ENCODE data around the gene NLRP1.
A peak's percentile ranks its signal among the peaks of the same experiment; 100 is the strongest.

Gene NLRP1

DNA sequence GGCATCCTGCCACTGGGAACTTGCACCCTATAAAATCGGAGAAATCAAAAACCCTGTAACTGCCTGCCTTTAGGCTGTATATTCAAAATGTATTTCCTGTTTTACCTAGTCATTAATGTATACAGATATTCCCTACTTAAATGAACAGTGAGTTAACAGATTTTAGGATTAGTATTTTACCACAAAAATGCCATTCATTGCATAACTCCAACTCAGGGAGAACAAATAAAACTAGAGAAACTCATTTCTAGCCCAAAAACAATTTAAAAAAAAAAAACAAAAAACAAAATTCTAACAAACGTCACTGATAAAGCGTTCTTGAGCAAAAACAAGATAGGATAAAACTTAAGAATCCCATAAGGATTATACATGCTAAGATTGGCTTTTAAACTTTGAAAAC, 111.8 kb downstream of the NLRP1 start:
- DNase-seq (ENCODE audit: low read depth) = no peak
- TF ChIP-seq POLR2A (IDR thresholded peaks at IDR 0.05; ENCODE audit: extremely low read depth, insufficient read length) (no peak), MYC (IDR thresholded peaks at IDR 0.05; ENCODE audit: low read depth, low read length) (no peak)
- TF ChIP-seq, protein P1, sequence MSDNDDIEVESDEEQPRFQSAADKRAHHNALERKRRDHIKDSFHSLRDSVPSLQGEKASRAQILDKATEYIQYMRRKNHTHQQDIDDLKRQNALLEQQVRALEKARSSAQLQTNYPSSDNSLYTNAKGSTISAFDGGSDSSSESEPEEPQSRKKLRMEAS (IDR thresholded peaks at IDR 0.05; ENCODE audit: low read depth, low read length) = no peak
- TF ChIP-seq, protein P2, sequence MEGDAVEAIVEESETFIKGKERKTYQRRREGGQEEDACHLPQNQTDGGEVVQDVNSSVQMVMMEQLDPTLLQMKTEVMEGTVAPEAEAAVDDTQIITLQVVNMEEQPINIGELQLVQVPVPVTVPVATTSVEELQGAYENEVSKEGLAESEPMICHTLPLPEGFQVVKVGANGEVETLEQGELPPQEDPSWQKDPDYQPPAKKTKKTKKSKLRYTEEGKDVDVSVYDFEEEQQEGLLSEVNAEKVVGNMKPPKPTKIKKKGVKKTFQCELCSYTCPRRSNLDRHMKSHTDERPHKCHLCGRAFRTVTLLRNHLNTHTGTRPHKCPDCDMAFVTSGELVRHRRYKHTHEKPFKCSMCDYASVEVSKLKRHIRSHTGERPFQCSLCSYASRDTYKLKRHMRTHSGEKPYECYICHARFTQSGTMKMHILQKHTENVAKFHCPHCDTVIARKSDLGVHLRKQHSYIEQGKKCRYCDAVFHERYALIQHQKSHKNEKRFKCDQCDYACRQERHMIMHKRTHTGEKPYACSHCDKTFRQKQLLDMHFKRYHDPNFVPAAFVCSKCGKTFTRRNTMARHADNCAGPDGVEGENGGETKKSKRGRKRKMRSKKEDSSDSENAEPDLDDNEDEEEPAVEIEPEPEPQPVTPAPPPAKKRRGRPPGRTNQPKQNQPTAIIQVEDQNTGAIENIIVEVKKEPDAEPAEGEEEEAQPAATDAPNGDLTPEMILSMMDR (IDR thresholded peaks at IDR 0.05; ENCODE audit: low read depth, low read length) = no peak
- no peak overlapping the region for H3K4me3 ChIP-seq (ENCODE audit: low read depth, low read length)

DNA sequence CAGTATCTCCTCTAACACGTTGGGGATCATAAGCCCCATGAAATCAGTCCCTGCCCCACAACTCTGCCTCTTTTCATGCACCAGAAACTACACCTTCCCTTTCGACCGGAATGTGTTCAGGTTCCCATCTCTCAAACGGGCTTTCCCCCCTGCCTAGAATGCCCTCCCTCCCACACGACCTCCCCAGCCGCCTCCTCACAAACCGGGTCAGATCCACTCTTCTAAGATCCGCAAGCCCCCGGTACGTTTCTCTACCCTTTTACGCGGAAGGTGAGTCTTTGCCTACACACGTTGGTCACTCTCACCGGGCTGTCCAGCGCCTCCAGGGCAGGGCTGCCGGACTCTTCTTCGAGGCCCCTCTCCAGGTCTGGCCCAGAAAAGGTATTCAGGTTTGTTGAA, 116.2 kb downstream of the NLRP1 start:
- peak overlapping the region; percentile 93 for H3K4me3 ChIP-seq (ENCODE audit: low read depth, low read length)
- DNase-seq (ENCODE audit: low read depth) = peak; percentile 28
- TF ChIP-seq POLR2A (IDR thresholded peaks at IDR 0.05; ENCODE audit: extremely low read depth, insufficient read length) (no peak), MYC (IDR thresholded peaks at IDR 0.05; ENCODE audit: low read depth, low read length) (no peak)
- TF ChIP-seq, protein P2 (IDR thresholded peaks at IDR 0.05; ENCODE audit: low read depth, low read length) = no peak
- TF ChIP-seq, protein P1 (IDR thresholded peaks at IDR 0.05; ENCODE audit: low read depth, low read length) = no peak

DNA sequence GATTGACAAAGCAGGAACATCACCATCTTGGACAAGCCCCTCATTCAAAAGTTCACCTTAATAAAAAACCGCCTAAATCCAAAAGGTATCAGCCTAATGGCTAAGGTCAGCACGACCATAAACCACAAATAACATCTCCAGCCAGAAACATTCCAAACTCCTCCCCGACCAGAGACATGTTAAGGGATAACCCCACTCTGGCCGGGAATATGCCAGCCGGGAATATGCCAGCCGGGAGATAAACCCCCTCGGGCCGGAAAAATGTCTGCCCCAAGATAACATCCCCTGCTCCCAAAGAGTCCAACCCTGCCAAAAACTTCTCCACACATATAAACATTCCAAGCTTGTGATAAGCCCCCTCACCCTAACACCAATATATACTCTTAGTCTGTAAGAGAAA, 116.9 kb downstream of the NLRP1 start:
- peak overlapping the region; percentile 93 for H3K4me3 ChIP-seq (ENCODE audit: low read depth, low read length)
- no peak for DNase-seq (ENCODE audit: low read depth)
- TF ChIP-seq, protein P2 (IDR thresholded peaks at IDR 0.05; ENCODE audit: low read depth, low read length) = no peak
- TF ChIP-seq, protein P1 (IDR thresholded peaks at IDR 0.05; ENCODE audit: low read depth, low read length) = no peak

GRCh38 chr17:5466295-5466694, 118.0 kb downstream of the NLRP1 start:
- peak overlapping the region; percentile 93 for H3K4me3 ChIP-seq (ENCODE audit: low read depth, low read length)
- TF ChIP-seq MYC (IDR thresholded peaks at IDR 0.05; ENCODE audit: low read depth, low read length) = no peak
- TF ChIP-seq, protein P2 (IDR thresholded peaks at IDR 0.05; ENCODE audit: low read depth, low read length) = no peak
- TF ChIP-seq POLR2A (IDR thresholded peaks at IDR 0.05; ENCODE audit: extremely low read depth, insufficient read length) = no peak
- TF ChIP-seq, protein P1 (IDR thresholded peaks at IDR 0.05; ENCODE audit: low read depth, low read length) = no peak
- no peak for DNase-seq (ENCODE audit: low read depth)

DNA sequence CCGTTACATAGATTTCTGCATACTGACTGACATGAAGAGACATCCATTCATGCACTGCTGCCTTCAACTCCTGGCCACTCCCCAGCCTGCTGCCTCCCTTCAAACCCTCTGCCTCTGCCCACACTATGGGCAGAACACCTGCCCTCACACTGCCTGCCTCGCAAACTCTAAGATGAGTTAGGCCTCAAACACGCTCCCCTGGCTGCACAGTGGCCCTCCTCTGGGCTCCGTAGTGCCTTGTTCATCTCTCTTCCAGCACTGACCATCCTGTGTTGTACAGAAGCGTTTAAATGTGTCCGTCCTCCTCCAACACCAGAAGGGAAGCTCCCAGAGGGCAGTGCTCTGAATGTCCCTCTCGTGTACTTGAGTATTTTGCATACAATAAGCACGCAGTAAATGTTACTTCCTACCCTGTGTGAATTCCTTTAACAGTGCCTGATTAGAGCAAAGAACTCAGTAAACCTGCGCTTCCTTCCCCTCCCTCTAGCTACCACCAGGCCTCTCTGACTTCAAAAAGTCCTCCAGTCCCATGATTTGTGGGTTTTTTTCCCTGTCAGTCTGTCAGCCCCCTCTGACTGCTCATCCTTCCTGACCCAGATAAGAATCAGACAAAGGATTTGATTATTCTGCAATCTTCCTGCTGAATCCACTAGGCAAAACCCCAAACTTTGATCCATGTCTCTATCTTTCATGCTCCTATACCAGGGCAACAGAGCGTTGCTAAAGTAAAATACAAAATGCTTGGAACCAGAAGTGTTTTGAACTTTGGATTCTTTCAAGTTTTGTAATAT, 119.4 kb downstream of the NLRP1 start:
- DNase-seq (ENCODE audit: low read depth) = no peak
- TF ChIP-seq, protein P1 (IDR thresholded peaks at IDR 0.05; ENCODE audit: low read depth, low read length) = no peak
- TF ChIP-seq, protein P2 (IDR thresholded peaks at IDR 0.05; ENCODE audit: low read depth, low read length) = no peak
- TF ChIP-seq POLR2A (IDR thresholded peaks at IDR 0.05; ENCODE audit: extremely low read depth, insufficient read length) (no peak), MYC (IDR thresholded peaks at IDR 0.05; ENCODE audit: low read depth, low read length) (no peak)
- no peak overlapping the region for H3K4me3 ChIP-seq (ENCODE audit: low read depth, low read length)

Measured in NB4 (cell line).